ENCODE measurements around the gene TENM4. TPM values are rescaled to one million over a fixed set of nuclear protein-coding genes. Genes with fewer than 3 reads are reported as not detected.

The TENM4 gene
- total RNA-seq, 2 experiments from 2014 or later = not detected

- DNase-seq (ENCODE audit: low spot score) = no peak
- Histone ChIP-seq H2AFZ (ENCODE audit: low read length) (no peak overlapping the region), H4K20me1 (ENCODE audit: insufficient read depth, low read length) (no peaks in the 10 kb centered on the region), H3K79me2 (ENCODE audit: insufficient read depth, low read depth, low read length) (no peaks in the 10 kb centered on the region), H3K4me1 (ENCODE audit: insufficient read depth, low read length, poor library complexity, severe bottlenecking) (no peaks in the 10 kb centered on the region), H3K4me3 (ENCODE audit: low read depth, low read length, poor library complexity, severe bottlenecking) (no peak overlapping the region), H3K9me2 (ENCODE audit: insufficient read depth, low read length) (no peaks in the 10 kb centered on the region), H3K36me3 (ENCODE audit: insufficient read depth, low read length) (no peaks in the 10 kb centered on the region), H3K27ac (ENCODE audit: low read depth, low read length, poor library complexity, severe bottlenecking) (no peak overlapping the region), H3K9me3 (ENCODE audit: low read length) (no peaks in the 10 kb centered on the region), H3K4me2 (ENCODE audit: low read length) (no peak overlapping the region)
- POLR2A ChIA-PET = no interaction called here
- no peak for TF ChIP-seq CTCF (conservative IDR thresholded peaks at IDR 0.05; ENCODE audit: low read length)
- no peak for TF ChIP-seq EZH2phosphoT487 (IDR thresholded peaks at IDR 0.05; ENCODE audit: borderline replicate concordance, low read depth, low read length)
- CTCF ChIA-PET (ENCODE audit: unreplicated experiment) = no interaction called here
- BruUV-seq (replicated peaks) = no TSS peak
- intact Hi-C loops (cut with micrococcal nuclease; ENCODE audit: unreplicated experiment) = no loop called here
Observed at GRCh38 chr11:78869293-78869692, 571.5 kb downstream of the TENM4 start.

DNA sequence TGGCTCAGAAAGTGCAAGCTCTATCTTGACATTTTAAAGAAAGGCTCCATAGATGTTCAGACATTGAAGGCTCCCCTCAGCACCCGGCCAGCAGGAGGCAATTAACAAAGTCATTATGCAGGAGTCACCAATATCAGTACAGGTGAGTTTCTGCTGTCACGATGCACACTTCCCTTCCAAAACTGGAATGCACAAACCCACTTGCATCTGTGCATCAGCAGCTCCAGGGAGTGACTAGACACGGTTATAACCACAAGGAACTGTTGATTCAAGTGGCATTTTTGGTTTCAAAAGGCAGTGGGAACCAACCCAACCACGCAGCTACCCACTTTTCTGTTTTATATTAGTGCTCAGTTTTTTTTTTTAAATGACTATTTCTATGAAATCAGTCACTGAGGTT lies 572.3 kb downstream of the TENM4 start:
- no peaks in the 10 kb centered on the region for H4K20me1 ChIP-seq (ENCODE audit: insufficient read depth, low read length)
- DNase-seq (ENCODE audit: low spot score) = no peak
- POLR2A ChIA-PET = interaction anchor here (0.7 kb wide), 1 partner anchor 363 kb away, joined by 3 read pairs; no protein-coding TSS in a partner anchor

More for the DNA sequence above, 572.3 kb downstream of the TENM4 start:
- BruUV-seq (replicated peaks) = no TSS peak
- Histone ChIP-seq H3K79me2 (ENCODE audit: insufficient read depth, low read depth, low read length) (no peaks in the 10 kb centered on the region), H3K4me1 (ENCODE audit: insufficient read depth, low read length, poor library complexity, severe bottlenecking) (no peaks in the 10 kb centered on the region), H3K9me2 (ENCODE audit: insufficient read depth, low read length) (no peaks in the 10 kb centered on the region), H2AFZ (ENCODE audit: low read length) (no peak overlapping the region), H3K36me3 (ENCODE audit: insufficient read depth, low read length) (no peaks in the 10 kb centered on the region), H3K27ac (ENCODE audit: low read depth, low read length, poor library complexity, severe bottlenecking) (no peak overlapping the region), H3K4me3 (ENCODE audit: low read depth, low read length, poor library complexity, severe bottlenecking) (no peak overlapping the region), H3K9me3 (ENCODE audit: low read length) (no peaks in the 10 kb centered on the region), H3K4me2 (ENCODE audit: low read length) (no peak overlapping the region)
- CTCF ChIA-PET (ENCODE audit: unreplicated experiment) = no interaction called here
- intact Hi-C loops (cut with micrococcal nuclease; ENCODE audit: unreplicated experiment) = no loop called here
- TF ChIP-seq EZH2phosphoT487 (IDR thresholded peaks at IDR 0.05; ENCODE audit: borderline replicate concordance, low read depth, low read length) (no peak), CTCF (conservative IDR thresholded peaks at IDR 0.05; ENCODE audit: low read length) (no peak)
